Hematopoietic multipotent progenitor cell treated with erythropoietin and hydrocortisone succinate and interleukin-3 and kit ligand, for 4 days (in vitro differentiated cells): ENCODE results near the gene FMO5.
"Not testable (repeated sequence)": the region's sequence is repeated elsewhere in the genome, so short reads cannot be mapped to it uniquely, and the experiment has no call there.

ENCODE experiments used
- DNase-seq: peaks from one replicate; pipeline ENCODE4 v3.0.0-alpha.2; 2015

FMO5 gene

GRCh38 chr1:147204080-147204479, 21.1 kb downstream of the FMO5 start:
- peak; percentile 30 for DNase-seq

GRCh38 chr1:147202576-147202975, 22.6 kb downstream of the FMO5 start:
- DNase-seq: no peak

- no peak for DNase-seq
Measured at GRCh38 chr1:147201786-147202185, 23.4 kb downstream of the FMO5 start.

GRCh38 chr1:147201276-147201675, 23.9 kb downstream of the FMO5 start:
- no peak for DNase-seq

GRCh38 chr1:147197324-147197723, 27.8 kb downstream of the FMO5 start:
- peak; percentile 42 for DNase-seq

GRCh38 chr1:147189514-147189913, 35.6 kb downstream of the FMO5 start:
- no peak for DNase-seq

- no peak for DNase-seq
Measured at GRCh38 chr1:147185432-147185831, 39.7 kb downstream of the FMO5 start.

GRCh38 chr1:147177611-147178380, 47.3 kb downstream of the FMO5 start:
- peak; percentile 57 for DNase-seq

GRCh38 chr1:147172168-147173016, 52.7 kb downstream of the FMO5 start, which contains the start of gene PRKAB2:
PRKAB2 (minus strand) TSS chr1:147172470; CDS start chr1:147172144, 326 bp downstream.
- peak; percentile 98 for DNase-seq

- DNase-seq: peak; percentile 29
Measured at GRCh38 chr1:147171399-147172167, 53.6 kb downstream of the FMO5 start.

GRCh38 chr1:147169840-147170674, 55.1 kb downstream of the FMO5 start:
- peak; percentile 5 for DNase-seq

- DNase-seq: no peak
Measured at GRCh38 chr1:147169171-147169570, 56.0 kb downstream of the FMO5 start.

GRCh38 chr1:147168626-147169058, 56.5 kb downstream of the FMO5 start:
- peak; percentile 36 for DNase-seq

GRCh38 chr1:147167365-147167764, 57.8 kb downstream of the FMO5 start:
- DNase-seq: no peak

- no peak for DNase-seq
Measured at GRCh38 chr1:147163019-147163418, 62.1 kb downstream of the FMO5 start.

GRCh38 chr1:147162093-147162492, 63.0 kb downstream of the FMO5 start:
- no peak for DNase-seq

- DNase-seq: not testable (repeated sequence)
Measured at GRCh38 chr1:147157116-147157515, 68.0 kb downstream of the FMO5 start.

GRCh38 chr1:147156642-147157041, 68.5 kb downstream of the FMO5 start:
- DNase-seq: no peak

- DNase-seq: no peak
Measured at GRCh38 chr1:147152772-147153171, 72.4 kb downstream of the FMO5 start.

GRCh38 chr1:147151244-147151643, 73.9 kb downstream of the FMO5 start:
- DNase-seq: no peak

GRCh38 chr1:147142886-147143285, 82.3 kb downstream of the FMO5 start:
- no peak for DNase-seq
